PFSK-1 (cell line): ENCODE results near the gene PAPPA.

Experiments used
- FOXP2 ChIP-seq: optimal IDR thresholded peaks from 2 replicates; pipeline ENCODE3; 2011; ENCODE audit warnings: borderline replicate concordance, control low read depth, inconsistent platforms; ENCODE audit not compliant: insufficient read depth; ENCODE audit errors: extremely low read length, extremely low read depth
- POLR2AphosphoS5 ChIP-seq: IDR thresholded peaks from 2 replicates; pipeline ENCODE4 v1.6.1; 2012; ENCODE audit warnings: low read depth, mild to moderate bottlenecking, control low read depth, low read length, moderate library complexity
- REST ChIP-seq, 2 experiments: IDR thresholded peaks; 2 replicates each; pipeline versions ENCODE4 v1.6.1 to v1.8.0; 2011 to 2012; ENCODE audit warnings: low read depth in 2 of 2, low read length in 2 of 2, control low read depth in 1 of 2, inconsistent platforms in 1 of 2, mild to moderate bottlenecking in 1 of 2, moderate library complexity in 1 of 2; ENCODE audit not compliant: insufficient read depth in 1 of 2
- SIN3A ChIP-seq: IDR thresholded peaks from 2 replicates; pipeline ENCODE4 v1.6.1; 2012; ENCODE audit warnings: mild to moderate bottlenecking, low read length, moderate library complexity, borderline replicate concordance; ENCODE audit not compliant: insufficient read depth
- TAF1 ChIP-seq: IDR thresholded peaks from 2 replicates; pipeline ENCODE4 v1.6.1; 2012; ENCODE audit warnings: low read length, control low read depth, borderline replicate concordance; ENCODE audit not compliant: insufficient read depth

PAPPA gene

GRCh38 chr9:116172216-116172615 lies 18.6 kb downstream of the PAPPA start:
- TF ChIP-seq REST (IDR thresholded peaks at IDR 0.05; ENCODE audit: insufficient read depth in 1 of 2, low read depth in 2 of 2, low read length in 2 of 2) (no peak), POLR2AphosphoS5 (no peak), TAF1 (no peak), FOXP2 (no peak), SIN3A (no peak)

DNA sequence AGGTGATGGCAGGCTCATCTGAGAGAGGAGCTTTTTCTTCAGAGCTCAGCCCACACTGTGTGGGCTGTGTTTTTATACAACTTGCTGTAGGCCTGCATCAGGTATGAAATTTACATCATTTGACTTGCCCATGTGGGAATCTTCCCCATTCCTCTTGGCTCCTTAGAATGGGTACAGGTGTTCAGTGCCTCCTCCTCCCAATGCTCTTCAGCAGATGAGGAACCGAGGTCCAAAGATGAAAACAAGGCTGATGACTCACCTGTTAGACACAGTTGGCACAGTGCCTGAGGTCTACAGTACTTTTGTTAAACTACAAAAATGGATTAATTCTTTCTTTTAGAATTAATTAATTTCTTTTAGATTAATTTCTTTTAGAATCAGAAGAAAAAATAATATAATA lies 20.8 kb downstream of the PAPPA start:
- TF ChIP-seq TAF1 (no peak), SIN3A (no peak), REST (IDR thresholded peaks at IDR 0.05; ENCODE audit: insufficient read depth in 1 of 2, low read depth in 2 of 2, low read length in 2 of 2) (no peak), POLR2AphosphoS5 (no peak), FOXP2 (no peak)

DNA sequence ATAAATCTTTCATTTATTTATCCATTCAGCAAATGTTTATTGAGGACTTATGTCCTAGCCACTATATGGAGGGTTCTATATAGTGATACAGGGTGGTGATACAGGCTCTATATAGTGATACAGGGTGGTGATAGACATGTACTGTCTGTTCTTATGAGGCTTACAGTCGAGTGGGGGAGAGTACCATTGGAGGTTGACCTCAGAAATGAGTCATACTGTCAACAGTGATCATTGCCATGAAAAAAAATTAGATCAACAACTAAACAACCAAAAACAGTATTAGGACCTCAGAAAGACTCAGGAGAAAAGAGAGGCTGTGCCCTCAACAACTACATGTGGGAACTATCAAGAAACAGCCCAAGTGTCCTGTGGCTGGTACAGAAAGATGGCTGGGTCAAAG lies 22.0 kb downstream of the PAPPA start:
- no peak for TF ChIP-seq SIN3A
- TF ChIP-seq REST (IDR thresholded peaks at IDR 0.05; ENCODE audit: insufficient read depth in 1 of 2, low read depth in 2 of 2, low read length in 2 of 2): no peak
- no peak for TF ChIP-seq FOXP2
- TF ChIP-seq TAF1: no peak
- no peak for TF ChIP-seq POLR2AphosphoS5

DNA sequence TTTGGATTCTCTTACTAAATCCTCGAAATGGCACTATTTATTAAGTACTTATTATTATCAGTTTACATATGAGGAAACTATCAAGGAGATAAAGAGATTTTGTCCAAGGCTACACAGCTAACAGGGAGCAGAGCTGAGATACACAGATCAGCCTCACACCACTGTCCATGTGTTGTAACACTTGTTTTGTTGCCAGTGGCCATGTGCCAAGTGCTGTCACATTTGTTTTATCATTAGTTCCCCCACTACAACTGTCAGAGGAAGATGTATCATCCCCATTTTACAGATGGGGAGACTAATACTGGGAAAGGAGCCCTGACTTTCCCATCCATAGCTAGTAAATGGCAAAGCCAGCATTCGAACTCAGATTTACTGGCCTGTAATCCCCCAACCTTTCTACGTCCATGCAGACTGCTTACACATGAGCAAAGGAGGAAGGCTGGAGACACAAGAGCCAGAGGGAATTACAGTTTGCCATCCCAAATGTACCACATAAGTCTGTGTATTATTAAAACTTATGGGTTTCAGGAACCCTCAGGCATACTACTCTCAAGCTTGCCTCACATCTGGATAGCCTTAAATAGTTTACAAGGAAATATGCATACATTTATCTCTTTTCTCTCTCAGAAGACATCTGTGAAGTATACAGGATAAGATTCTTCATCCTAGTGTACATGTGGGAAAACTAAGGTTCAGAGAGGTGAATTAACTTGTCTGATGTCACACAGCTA lies 25.1 kb downstream of the PAPPA start:
- TF ChIP-seq TAF1 (no peak), REST (IDR thresholded peaks at IDR 0.05; ENCODE audit: insufficient read depth in 1 of 2, low read depth in 2 of 2, low read length in 2 of 2) (no peak), POLR2AphosphoS5 (no peak), FOXP2 (no peak), SIN3A (no peak)

- TF ChIP-seq REST (IDR thresholded peaks at IDR 0.05; ENCODE audit: insufficient read depth in 1 of 2, low read depth in 2 of 2, low read length in 2 of 2): no peak
- TF ChIP-seq SIN3A: no peak
- TF ChIP-seq TAF1: no peak
- no peak for TF ChIP-seq POLR2AphosphoS5
- TF ChIP-seq FOXP2: no peak
Measured at GRCh38 chr9:116179568-116179967, 26.0 kb downstream of the PAPPA start.
